GM21737 (cell line): ENCODE measurements around the gene UBR4.

Experiments used
- ATAC-seq: cut with Tn5 transposase; IDR thresholded peaks from one replicate; pipeline ENCODE4 v1.9.1; 2021; ENCODE audit warnings: mild to moderate bottlenecking, moderate library complexity; ENCODE audit not compliant: unreplicated experiment

Gene UBR4

GRCh38 chr1:19074361-19074901 is 135.6 kb downstream of the UBR4 start:
- ATAC-seq = no peak

- ATAC-seq = no peak
Observed at GRCh38 chr1:19073311-19074186, 136.5 kb downstream of the UBR4 start.

DNA sequence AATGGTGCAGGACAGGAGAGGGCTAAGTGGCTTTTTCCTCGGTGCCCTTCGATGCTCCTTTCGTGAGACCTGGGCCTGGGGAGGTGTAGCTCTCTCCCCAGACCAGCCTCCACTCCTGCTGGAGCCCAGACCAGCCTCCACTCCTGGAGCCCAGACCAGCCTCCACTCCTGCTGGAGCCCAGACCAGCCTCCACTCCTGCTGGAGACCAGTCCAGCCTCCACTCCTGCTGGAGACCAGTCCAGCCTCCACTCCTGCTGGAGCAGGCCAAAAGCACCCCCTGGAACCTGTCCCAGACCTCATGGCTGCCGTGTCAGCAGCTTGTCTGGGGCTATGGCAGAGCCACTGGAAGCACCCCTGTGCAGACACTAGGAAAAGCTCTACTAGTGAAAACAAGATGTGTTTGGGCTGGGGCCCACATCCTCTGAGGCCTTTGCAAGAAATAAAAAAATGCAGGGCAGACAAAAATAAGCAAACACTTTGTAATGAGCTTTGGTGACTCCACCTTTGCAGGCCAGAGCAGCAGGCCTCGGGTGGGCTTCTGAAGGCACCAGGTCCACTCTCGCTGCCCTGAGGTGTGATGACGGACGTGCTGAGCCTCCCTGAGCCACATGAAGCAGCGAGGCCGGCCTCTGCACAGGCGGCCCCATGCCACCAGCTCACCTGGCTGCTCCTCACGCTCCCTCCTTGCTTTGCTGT is 137.6 kb downstream of the UBR4 start:
- ATAC-seq = no peak

DNA sequence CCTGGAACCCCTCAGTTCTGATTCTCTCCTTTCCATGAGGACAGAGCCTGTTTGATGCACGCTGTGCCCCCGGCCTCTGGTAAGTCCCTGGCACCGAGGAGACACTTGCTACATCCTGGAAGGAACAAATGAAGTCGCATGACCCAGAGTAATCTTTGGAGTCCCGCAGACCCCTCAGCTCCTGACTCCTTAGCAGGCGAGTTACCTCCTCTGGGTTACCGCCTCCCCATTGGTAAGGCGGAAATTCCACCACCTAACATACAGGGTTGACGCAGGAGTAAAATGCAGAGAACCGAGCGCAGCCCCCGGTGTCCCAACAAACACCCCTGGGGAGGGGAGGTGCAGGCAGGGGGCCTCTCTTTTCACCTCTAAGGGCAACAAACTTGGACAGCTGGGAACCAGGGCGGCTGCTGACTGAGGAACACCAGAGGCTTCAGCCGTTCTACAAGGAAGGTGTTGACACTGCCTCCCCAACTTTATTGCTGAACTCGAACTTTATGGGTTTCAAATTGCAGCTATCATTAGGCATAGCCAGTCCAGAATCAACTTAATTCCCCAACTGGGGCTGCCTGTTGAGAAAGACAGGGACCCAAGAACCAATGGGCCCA is 138.3 kb downstream of the UBR4 start:
- ATAC-seq = no peak

DNA sequence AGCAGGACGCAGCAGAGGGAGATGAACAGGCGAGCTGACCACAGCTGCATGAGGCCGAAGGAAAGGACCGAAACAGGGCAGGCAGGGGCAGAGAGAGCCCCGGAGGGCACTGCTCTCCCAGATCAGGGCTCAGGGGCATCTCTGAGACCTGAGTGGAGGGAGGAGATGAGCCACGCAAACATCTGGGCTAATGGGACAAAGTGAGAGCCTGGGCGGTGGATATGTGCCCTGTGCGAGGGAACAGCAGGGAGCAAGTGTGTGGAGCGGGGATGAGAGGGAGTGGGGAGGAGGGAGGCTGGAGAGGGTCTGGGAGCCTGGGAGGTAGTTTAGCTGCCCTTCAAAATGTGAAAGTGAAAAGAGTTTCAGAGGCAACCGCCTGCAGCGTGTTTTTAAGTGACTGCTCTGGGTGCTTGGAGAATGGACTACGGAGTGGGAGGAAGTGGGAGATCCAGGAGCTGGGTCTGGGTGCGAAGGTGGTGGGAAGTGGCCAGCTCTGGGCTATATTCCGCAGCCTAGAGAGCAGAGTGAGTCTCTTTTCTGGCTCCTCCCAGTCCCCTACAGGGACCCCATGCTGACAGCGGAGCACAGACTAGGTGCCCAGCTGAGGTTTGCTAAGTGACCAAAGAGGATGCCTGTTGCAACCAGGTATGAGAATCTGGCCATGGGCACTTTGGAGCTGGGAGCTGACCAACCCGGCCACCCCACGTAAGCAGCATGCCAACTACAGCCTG is 139.0 kb downstream of the UBR4 start:
- ATAC-seq = no peak

DNA sequence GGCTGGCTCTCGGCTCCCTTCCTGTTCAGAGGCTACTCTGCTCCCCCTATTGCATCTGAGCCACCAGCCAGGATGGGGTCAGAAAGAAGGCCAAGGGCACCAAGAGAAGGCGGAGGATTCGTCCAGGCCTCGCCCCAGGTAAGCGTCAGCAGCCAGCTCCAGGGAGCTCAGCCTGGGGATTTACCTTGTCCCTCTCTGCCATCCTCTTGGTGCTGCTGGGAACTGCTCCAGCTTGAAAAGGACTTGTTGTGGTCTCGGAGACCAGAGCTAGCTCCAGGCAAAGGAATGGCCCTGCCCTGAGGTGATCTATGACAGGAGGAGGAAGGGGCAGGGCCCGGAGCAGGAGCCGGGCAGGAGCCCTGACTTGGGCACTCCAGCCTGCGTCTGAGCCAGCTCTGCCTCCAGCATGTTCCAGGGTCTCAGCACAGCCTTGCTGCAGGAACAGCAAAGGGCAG is 139.8 kb downstream of the UBR4 start:
- no peak for ATAC-seq

DNA sequence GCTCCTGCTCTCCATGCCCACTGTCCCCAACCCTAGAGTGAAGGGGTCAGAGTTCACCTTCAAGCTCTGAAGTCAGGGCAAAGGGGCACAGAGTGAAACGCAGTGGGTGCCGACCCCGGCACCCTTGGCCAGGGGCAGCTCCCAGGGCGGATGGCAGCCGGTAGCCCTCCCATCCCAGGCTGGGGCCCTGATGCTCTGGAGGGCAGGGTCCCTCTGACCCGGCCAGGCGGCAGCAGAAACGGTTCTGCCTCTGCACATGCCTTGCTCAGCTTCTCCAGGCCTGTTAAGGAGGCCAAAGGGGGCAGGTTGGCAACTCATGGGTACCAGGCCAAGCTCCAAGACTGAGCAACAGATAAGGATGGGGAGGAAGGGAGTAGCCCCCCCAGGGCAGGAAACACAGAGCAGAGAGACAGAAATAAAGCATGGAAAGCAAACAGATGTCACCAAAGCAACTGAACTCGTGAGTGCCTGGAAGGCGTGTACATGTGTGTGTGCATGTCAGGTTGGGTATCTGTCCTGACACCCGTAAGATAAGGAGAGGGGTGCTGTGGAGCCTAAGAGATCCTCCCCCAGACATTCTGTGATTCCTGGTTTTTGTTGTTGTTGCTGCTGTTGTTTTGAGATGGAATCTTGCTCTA is 141.3 kb downstream of the UBR4 start:
- no peak for ATAC-seq

- ATAC-seq = no peak
Observed at GRCh38 chr1:19067912-19068638, 142.0 kb downstream of the UBR4 start.

- no peak for ATAC-seq
Observed at GRCh38 chr1:19067182-19067911, 142.7 kb downstream of the UBR4 start.

DNA sequence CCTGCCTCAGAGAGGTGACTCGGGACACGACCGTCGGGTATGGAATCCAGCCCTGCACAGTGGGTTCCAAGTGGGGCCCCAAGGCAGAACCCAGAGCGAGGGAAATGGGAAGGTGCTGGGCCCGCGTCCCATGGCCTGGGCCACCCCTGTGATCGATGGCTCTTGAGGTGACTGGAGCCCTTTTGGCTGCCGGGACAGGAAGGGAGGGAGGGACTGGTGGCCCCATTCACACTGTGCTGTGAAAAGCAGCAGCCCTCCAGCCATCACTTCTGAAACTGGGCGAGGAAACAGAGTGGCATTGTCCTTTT is 143.2 kb downstream of the UBR4 start:
- ATAC-seq = no peak

- no peak for ATAC-seq
Observed at GRCh38 chr1:19066248-19066873, 143.7 kb downstream of the UBR4 start.

GRCh38 chr1:19065526-19066247 is 144.4 kb downstream of the UBR4 start:
- no peak for ATAC-seq

DNA sequence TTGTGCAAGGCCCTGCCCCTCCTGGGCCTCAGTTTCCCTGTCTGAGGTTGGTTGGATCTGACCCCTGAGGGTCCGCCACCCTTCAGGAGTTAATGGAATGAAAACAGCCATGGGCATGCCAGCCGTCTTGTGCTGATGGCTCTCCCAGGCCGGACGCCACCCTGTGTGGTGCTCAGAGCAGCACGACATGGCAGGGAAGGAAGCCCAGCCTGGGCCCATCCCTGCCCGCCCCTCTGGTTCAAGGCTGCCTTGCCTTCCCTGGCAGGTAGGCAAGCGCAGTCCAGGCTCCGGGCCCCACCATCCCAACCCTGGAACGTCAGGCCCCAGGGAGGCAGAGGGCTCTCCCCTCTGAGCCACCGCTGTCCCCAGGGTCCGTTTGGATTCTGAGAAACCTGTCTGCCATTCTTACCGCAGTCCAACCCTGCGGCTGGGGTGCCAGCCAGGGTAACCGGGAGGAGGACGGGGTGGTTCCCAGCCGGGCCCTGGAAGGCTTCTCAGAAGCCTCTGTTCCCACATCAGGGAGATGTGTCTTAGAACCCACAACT is 145.1 kb downstream of the UBR4 start:
- no peak for ATAC-seq

DNA sequence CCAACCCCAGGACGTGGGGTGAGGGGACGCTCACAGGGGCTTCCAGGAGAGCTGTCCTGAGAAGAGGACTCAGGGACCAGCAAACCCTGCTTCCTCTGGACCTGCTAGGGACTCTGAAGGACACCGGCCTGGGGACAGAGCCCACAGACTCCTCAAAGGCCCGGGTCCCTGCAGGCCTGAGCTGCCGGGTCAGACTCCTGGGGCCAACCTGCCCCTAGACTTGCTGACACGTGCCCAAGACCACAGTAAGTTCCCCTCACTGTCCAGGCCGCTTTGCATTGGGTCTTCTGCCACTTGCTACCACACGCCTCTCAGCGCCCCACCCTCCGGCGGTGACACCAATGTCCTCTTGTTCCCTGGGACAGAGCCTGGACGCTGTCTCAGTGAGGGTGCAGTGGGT is 146.9 kb downstream of the UBR4 start:
- ATAC-seq = no peak

DNA sequence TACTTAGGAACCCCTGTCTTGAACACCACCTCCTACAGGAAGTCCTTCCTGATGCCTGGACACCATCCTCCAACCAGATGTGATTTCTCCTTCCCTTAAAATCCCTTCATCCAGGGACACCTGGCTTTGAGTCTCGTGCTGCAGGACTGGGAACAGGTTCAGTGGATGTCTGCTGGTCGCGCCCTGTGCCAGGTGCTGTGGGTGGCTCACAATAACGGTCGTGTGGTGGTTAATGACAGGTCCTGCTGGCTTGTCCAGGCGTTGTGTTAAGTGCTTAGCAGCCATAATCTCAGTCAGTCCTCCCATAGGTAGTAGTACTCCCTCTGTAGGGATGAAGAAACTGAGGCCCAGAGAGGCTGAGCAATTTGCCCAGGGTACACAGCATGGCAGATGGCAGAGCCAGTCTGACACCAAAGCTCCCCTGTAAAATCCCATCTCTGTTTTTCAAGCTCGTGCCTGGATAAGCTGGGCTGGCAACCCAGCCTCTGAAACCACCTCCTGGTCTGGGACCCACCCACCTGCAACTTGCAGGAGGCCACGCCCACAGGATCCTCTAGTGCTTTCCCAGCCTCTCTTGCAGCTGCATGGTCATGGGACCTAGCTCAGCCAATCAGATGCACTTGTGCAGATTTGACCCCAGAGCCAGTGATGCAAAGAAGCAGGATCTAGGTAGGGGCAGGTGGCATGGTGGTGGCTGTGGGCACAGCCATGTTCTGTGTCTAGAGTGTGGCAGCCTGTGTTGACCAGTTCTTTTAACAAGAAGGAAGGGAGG is 147.6 kb downstream of the UBR4 start:
- no peak for ATAC-seq

- no peak for ATAC-seq
Observed at GRCh38 chr1:19061798-19062197, 148.3 kb downstream of the UBR4 start.

GRCh38 chr1:19061343-19061742 is 148.7 kb downstream of the UBR4 start:
- ATAC-seq = no peak
